ENCODE data around the gene PRELID2.

DNA sequence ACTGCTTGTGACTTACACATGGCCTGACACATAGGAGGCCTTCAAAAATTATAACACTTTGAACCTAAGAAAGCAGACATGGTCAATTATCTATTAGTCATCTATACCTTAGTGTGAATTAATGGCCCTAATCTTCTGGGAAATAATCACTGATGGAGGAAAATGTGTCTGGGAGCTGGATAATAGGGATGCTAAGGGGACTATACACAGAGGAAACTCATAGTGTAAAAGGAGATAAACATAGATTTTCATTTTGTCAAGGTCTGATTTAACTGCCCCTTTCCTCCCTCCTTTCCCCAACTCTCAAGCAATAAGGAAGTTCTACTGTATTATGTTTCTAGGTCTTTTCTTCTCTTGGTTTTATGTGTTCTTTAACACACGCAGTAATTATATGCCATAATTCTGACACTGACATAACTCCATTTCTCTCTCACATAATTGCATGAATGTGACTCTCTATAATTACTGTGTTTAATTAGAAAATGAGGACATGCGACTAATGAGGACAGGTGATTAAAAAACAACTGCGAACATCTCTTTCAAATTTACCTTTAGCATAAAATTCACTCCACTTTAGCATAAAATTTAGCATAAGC is 18.7 kb upstream of the PRELID2 start:
- TF ChIP-seq POLR2AphosphoS5 (IDR thresholded peaks at IDR 0.05; ENCODE audit: borderline replicate concordance, low read depth, low read length) (no peak), EZH2 (IDR thresholded peaks at IDR 0.05) (no peak), FOXP2 (optimal IDR thresholded peaks at IDR 0.05; ENCODE audit: control extremely low read depth, extremely low read length, insufficient read depth) (no peak)

Measured in SK-N-MC (cell line).